CD4-positive, alpha-beta T cell treated with Interleukin-6 at 100 ng/mL for 8 hours (primary cell): Measurements from ENCODE around the gene TTC33.
"Not testable (repeated sequence)": the region's sequence is repeated elsewhere in the genome, so short reads cannot be mapped to it uniquely, and the experiment has no call there.

ENCODE experiments used
- DNase-seq: peaks from one replicate; pipeline ENCODE4 v3.0.0-alpha.2; 2020; ENCODE audit warnings: mixed read lengths, low spot score

TTC33 gene

DNA sequence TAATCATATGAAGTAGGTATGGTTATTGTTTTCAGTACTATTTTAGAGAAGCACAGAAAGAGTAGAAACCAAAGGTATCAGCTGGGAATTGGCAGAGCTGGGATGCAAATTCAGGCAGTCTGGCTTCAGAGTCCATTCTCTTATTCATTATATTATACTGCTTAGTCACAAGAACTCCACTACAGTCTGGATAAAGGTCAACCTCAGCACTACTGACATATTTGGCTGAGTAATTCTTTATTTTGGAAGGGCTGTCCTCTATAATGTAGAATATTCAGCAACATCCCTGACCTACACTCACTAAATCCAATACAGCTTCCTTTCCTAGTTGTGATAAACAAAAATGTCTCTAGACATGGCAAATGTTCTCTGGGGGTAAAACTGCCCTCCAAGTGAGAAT lies 38.5 kb downstream of the TTC33 start:
- no peak for DNase-seq

DNA sequence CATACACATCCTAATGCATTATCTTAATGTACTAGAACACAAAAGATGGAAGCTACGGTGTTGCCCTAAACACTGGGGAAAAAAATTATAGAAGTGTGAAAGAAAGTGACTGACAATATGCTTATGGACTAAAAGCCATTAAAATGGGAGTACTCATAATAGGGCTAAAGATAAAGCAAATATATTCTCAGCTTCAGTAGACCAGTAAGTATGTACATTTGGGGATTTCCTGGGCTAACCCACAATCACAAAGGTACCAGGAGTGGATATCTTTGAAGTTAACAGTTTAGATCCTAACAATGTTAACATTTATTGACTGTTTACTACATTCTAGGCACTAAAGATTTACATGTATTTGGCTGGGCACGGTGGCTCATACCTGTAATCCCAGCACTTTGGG lies 39.2 kb downstream of the TTC33 start:
- DNase-seq = no peak

GRCh38 chr5:40716000-40716399 lies 39.8 kb downstream of the TTC33 start:
- DNase-seq = no peak

DNA sequence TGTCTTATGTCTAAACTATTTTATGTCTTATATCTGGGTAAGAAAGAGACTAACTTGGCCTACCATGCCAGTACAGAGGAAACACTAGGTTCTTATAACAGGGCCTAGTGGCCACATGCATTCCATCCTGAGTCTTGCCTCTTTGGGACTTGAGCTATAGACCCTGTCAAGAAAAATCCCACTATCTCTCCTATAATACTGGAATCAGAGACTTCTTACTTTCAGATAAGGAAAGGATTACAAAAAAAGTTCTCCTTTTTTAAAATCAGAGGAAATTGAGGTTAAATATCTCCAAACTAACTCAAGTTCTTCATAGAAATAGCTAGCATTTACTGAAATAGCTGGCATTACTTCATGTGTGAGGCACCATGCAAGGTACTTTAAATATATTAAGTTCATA lies 41.8 kb downstream of the TTC33 start:
- DNase-seq = no peak

DNA sequence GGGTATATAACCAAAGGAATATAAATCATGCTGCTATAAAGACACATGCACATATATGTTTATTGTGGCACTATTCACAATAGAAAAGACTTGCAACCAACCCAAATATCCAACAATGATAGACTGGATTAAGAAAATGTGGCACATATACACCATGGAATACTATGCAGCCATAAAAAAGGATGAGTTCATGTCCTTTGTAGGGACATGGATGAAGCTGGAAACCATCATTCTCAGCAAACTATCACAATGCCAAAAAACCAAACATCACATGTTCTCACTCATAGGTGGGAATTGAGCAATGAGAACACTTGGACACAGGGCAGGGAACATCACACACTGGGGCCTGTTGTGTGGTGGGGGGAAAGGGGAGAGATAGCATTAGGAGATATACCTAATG lies 45.2 kb downstream of the TTC33 start:
- not testable (repeated sequence) for DNase-seq

GRCh38 chr5:40705484-40705883 lies 50.3 kb downstream of the TTC33 start:
- not testable (repeated sequence) for DNase-seq

GRCh38 chr5:40702027-40702426 lies 53.7 kb downstream of the TTC33 start:
- not testable (repeated sequence) for DNase-seq

DNA sequence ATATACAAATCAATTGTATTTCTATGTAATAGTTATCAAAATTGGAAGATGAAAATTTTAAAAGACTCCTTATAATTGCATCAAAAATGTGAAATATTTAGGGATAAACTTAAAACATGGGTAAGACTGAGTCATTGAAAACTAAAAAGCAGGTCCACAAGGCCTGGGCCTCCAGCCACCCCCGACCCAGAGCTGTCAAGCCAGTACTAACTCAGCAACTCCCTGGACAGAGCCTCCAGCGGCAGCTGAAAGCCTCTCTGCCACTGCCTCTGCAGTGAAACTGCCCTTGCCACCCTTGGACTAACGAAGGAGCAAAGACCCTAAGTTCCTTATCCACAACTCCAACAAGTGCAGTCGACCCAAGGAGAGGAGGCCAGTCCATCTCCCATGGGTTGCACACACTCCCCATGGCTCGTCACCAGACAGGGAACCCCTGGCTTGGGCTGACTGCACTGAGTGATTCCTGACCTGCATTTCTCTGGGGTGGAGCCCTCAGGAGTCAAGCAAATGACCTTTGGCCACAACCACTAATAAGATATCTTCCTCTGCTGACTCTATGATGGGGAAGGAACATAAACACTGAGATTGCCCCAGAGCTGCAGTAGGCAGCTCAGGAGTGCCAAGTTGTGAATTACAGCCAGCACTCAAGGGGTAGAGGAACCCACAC lies 55.5 kb downstream of the TTC33 start:
- DNase-seq = no peak

DNA sequence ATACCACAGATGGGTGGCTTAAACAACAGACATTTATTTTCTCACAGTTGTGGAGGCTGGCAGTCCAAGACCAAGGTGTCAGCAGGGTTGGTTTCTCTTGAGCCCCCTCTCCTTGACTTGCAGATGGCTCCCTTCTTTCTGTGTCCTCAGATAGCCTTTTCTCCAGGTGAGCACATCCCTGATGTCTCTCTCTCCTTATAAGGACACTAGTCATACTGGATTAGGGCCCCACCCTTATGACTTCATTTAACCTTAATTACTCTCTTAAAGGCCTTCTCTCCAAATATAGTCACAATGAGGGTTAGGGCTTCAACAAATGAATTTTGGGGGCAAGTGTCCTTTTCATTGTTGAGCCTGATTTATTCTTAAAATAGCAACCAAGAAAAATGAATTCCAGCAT lies 61.3 kb downstream of the TTC33 start:
- no peak for DNase-seq

GRCh38 chr5:40691894-40692293 lies 63.9 kb downstream of the TTC33 start:
- DNase-seq = no peak

GRCh38 chr5:40690267-40690666 lies 65.5 kb downstream of the TTC33 start:
- DNase-seq = no peak

- DNase-seq = peak; percentile 54
Observed at GRCh38 chr5:40689438-40689837, 66.3 kb downstream of the TTC33 start.

GRCh38 chr5:40688996-40689395 lies 66.8 kb downstream of the TTC33 start:
- DNase-seq = no peak

DNA sequence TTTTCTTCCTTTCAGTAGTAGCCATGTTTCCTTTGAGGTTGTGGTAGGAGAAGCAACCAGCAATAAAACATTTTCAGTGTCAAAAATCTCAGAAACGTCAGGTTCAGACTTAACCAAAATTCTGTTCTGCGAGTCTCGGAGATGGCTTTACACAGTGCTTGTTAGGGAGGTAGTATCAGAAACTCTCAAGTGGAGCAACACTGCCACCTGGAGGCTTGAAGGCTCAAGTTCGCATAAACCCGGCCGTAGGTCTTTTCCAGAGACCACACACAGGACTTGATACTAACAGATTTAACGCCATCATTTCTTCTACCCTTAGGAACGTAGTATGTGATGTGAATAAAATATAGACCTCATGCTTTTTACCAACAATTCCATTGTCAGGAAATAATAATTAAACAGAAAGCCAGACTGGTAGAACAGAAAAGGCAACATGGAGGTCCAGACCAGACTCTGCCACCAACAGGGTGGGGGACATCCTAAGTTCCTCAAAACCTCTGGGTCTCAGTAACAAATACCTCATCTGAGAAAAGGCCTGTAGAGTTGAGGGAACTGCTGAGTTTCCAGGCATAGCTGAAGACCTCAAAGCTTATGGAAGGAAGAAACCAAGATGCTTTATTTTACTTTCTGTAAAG lies 67.5 kb downstream of the TTC33 start:
- peak; percentile 87 for DNase-seq

DNA sequence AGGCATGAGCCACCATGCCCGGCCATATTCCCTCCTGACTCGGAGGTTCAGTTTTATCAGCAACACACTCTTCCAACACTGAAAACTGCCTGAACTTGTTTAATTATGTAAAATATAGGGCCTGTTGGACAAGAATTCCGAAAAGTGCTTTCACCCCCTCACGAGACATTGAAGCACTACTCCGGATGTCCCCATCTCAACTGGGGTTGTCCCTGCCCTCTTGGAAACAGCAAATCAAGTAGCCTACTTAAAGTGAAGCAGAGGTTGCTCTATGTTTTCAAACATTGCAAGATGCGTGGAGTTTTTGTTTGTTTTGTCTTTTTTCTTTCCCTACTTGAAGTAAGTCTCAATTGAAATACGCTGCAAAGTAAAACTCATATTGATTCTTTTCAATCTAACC lies 68.4 kb downstream of the TTC33 start:
- peak; percentile 48 for DNase-seq

DNA sequence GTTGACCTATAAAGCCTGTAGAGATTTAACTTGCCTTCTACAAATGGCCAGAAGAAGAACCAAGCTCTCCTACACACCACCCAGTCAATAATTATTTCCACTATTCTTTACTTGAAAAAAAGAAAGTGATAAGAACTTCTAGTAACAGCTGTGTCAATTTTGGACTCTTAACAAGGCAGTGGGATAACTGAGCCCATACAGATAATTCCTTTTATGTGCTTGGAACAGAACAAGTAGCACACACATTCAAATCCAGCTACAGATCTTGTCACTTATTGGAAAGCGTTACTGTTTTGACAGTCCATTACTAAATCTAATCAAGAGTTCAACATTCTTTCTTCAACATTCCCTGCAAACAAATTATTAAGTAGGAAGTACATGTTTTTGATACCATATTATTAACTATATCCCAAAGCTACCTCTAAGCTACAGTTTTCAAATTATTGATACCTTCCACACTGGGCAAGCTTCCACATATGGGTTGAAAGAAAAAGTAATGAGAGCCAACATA lies 69.7 kb downstream of the TTC33 start:
- no peak for DNase-seq

GRCh38 chr5:40685193-40685592 lies 70.6 kb downstream of the TTC33 start:
- DNase-seq = no peak

GRCh38 chr5:40683305-40683704 lies 72.5 kb downstream of the TTC33 start:
- no peak for DNase-seq

- no peak for DNase-seq
Observed at GRCh38 chr5:40682154-40683017, 73.4 kb downstream of the TTC33 start.

DNA sequence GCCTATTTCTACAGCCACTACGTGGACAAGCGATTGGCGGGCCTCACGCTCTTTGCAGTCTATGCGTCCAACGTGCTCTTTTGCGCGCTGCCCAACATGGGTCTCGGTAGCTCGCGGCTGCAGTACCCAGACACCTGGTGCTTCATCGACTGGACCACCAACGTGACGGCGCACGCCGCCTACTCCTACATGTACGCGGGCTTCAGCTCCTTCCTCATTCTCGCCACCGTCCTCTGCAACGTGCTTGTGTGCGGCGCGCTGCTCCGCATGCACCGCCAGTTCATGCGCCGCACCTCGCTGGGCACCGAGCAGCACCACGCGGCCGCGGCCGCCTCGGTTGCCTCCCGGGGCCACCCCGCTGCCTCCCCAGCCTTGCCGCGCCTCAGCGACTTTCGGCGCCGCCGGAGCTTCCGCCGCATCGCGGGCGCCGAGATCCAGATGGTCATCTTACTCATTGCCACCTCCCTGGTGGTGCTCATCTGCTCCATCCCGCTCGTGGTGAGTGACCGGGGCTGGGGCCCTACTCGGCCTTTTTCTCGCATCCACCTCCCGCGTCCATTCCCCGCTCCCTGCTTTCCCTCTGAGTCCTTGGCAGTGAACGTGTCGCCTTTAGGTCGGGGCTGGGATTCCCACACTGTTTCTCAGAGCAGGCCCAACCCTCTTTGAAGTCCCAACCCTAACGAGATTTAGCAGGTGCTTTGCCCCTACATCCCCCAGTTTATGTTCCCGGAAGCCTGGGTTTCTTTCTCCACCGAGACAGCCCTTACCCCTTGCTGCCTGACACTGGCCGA lies 74.2 kb downstream of the TTC33 start:
- DNase-seq = peak; percentile 23

DNA sequence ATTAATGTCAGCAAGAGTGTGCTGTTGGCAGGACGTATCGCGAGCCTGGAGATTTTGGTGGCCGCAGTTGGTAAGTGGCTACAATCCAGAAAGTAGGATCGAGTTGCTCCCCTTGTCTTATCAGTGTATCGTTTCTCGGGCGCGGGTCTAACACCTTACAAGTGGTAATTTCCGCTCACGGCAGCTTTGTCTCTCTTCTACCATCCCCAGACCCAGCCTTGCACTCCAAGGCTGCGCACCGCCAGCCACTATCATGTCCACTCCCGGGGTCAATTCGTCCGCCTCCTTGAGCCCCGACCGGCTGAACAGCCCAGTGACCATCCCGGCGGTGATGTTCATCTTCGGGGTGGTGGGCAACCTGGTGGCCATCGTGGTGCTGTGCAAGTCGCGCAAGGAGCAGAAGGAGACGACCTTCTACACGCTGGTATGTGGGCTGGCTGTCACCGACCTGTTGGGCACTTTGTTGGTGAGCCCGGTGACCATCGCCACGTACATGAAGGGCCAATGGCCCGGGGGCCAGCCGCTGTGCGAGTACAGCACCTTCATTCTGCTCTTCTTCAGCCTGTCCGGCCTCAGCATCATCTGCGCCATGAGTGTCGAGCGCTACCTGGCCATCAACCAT lies 74.9 kb downstream of the TTC33 start:
- peak; percentile 51 for DNase-seq
